HepG2 (cell line): Measurements from ENCODE around the gene MPHOSPH8. TPM values are rescaled to one million over a fixed set of nuclear protein-coding genes. Genes with fewer than 3 reads are reported as not detected.
A peak's percentile ranks its signal among the peaks of the same experiment; 100 is the strongest.

ENCODE experiments used
- KMT2A ChIP-seq: sonication (generic); formaldehyde crosslinking; IDR thresholded peaks from 2 replicates; pipeline ENCODE4 v1.4.0; 2020; ENCODE audit warnings: missing genetic modification reagents
- NFE2 ChIP-seq: sonication (generic); formaldehyde crosslinking; IDR thresholded peaks from 2 replicates; pipeline ENCODE4 v1.4.0; 2020; ENCODE audit warnings: missing genetic modification reagents
- NRL ChIP-seq: sonication (generic); formaldehyde crosslinking; IDR thresholded peaks from 2 replicates; pipeline ENCODE4 v1.5.0; 2020; ENCODE audit warnings: missing genetic modification reagents, mild to moderate bottlenecking, moderate library complexity, borderline replicate concordance
- TAF1 ChIP-seq: sonication (generic); formaldehyde crosslinking; IDR thresholded peaks from 2 replicates; pipeline ENCODE4 v1.4.0; 2020; ENCODE audit warnings: missing genetic modification reagents
- TARDBP ChIP-seq: sonication (generic); formaldehyde crosslinking; IDR thresholded peaks from 2 replicates; pipeline ENCODE4 v1.8.0; 2022; ENCODE audit warnings: mild to moderate bottlenecking, missing genetic modification reagents
- TEAD3 ChIP-seq: optimal IDR thresholded peaks from 2 replicates; pipeline ENCODE3; 2016; ENCODE audit warnings: borderline replicate concordance
- YY1 ChIP-seq: IDR thresholded peaks from 2 replicates; pipeline ENCODE4 v1.6.1; 2011; ENCODE audit warnings: low read length, low read depth, moderate library complexity, mild to moderate bottlenecking; ENCODE audit not compliant: insufficient read depth, insufficient replicate concordance
- ZNF282 ChIP-seq: fragments of 450-650 bp; IDR thresholded peaks from 2 replicates; pipeline ENCODE4 v1.6.1; 2018; ENCODE audit not compliant: partially characterized antibody
- ZNF543 ChIP-seq: sonication (generic); formaldehyde crosslinking; IDR thresholded peaks from 2 replicates; pipeline ENCODE4 v1.4.0; 2020; ENCODE audit warnings: mild to moderate bottlenecking, missing genetic modification reagents
- ZNF720 ChIP-seq: sonication (generic); formaldehyde crosslinking; IDR thresholded peaks from 2 replicates; pipeline ENCODE4 v1.4.0; 2020; ENCODE audit warnings: missing genetic modification reagents
- polyA plus RNA-seq, 8 experiments: library from polyadenylated mRNA; depleted of rRNA in 3 of 8; stranded (reverse) in 7 of 8; unstranded in 1 of 8; fragments of >200 nt; fragmentation: Illumina TruSeq in 4 of 8; extraction: Trizol in 4 of 8; gene quantifications; 2 replicates each; pipeline versions ENCODE4 v1.2.1 to v1.2.3, GENCODE V29; 2011 to 2016; ENCODE audit warnings: low read depth in 4 of 8, missing spikeins in 1 of 8, mixed read lengths in 1 of 8; ENCODE audit not compliant: insufficient read depth in 1 of 8
- total RNA-seq, 5 experiments: library from RNA; depleted of rRNA; stranded (reverse); fragments of >200 nt; fragmentation: Illumina TruSeq; extraction: Trizol; gene quantifications; 2 replicates each; pipeline ENCODE4 v1.2.3, GENCODE V29; 2016; ENCODE audit warnings: low read depth in 1 of 5
- TF ChIP-seq, protein P1 (sequence below): sonication (generic); formaldehyde crosslinking; IDR thresholded peaks from 2 replicates; pipeline ENCODE4 v1.9.0; 2021; ENCODE audit warnings: mild to moderate bottlenecking, missing genetic modification reagents
- TF ChIP-seq, protein P2 (sequence below): sonication (generic); formaldehyde crosslinking; IDR thresholded peaks from 2 replicates; pipeline ENCODE4 v1.4.0; 2020; ENCODE audit warnings: missing genetic modification reagents, borderline replicate concordance
- TF ChIP-seq, protein P3 (sequence below): sonication (generic); formaldehyde crosslinking; IDR thresholded peaks from 2 replicates; pipeline ENCODE4 v1.8.1; 2023; ENCODE audit warnings: missing genetic modification reagents, inconsistent platforms, borderline replicate concordance
- TF ChIP-seq, protein P4 (sequence below): IDR thresholded peaks from 2 replicates; pipeline ENCODE4 v1.6.1; 2016; ENCODE audit warnings: control low read depth

The MPHOSPH8 gene
- total and polyA plus RNA-seq, 2 of the 13 experiments (the other 11 are each of a cell fraction or from before 2014, with no cell fraction given): 17.3 to 20.9 TPM

DNA sequence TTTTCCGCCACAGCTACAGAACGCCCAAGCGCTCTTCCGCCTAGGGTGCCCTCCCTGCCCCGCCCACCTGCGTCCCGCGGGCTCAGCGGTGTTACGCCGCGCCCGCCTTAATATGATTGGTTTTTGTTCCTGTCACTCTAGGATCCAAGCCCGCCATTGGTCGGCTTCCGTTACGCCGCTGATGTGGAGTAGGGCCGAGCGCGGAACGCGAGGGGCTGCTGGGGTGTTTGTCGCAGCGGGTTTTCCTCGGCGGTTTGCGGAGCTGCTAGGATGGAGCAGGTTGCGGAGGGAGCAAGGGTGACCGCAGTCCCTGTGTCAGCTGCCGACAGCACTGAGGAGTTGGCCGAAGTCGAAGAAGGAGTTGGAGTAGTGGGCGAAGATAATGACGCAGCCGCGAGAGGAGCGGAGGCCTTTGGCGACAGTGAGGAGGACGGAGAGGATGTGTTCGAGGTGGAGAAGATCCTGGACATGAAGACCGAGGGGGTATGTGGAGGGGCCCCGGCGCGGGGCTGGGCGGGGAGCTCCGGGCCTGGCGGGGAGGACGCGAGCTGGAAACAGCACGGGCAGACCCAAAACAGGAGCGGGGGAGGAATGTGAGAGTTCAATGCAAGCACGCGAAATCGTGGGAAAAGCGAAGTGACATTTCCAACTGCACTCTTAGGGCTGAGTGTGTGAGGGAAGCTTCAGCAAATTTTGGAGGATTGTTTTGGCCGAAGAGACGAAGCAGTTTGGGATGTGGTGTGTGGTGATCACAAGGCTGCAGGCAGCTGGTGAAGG, at the start of gene MPHOSPH8 (continued):
- TF ChIP-seq ZNF720 (CRISPR knock-in tag) (no peak), NRL (CRISPR knock-in tag) (peak; percentile 85), ZNF282 (no peak), NFE2 (CRISPR knock-in tag) (no peak), KMT2A (peak; percentile 67; the same call in 1 of the 2 replicates), TAF1 (CRISPR knock-in tag) (peak; percentile 76), TARDBP (CRISPR knock-in tag) (no peak; the same call in 1 of the 2 replicates), YY1 (peak; percentile 14), ZNF543 (CRISPR knock-in tag) (peak; percentile 82), TEAD3 (CRISPR knock-in tag) (peak; percentile 53)
- TF ChIP-seq, protein P1, sequence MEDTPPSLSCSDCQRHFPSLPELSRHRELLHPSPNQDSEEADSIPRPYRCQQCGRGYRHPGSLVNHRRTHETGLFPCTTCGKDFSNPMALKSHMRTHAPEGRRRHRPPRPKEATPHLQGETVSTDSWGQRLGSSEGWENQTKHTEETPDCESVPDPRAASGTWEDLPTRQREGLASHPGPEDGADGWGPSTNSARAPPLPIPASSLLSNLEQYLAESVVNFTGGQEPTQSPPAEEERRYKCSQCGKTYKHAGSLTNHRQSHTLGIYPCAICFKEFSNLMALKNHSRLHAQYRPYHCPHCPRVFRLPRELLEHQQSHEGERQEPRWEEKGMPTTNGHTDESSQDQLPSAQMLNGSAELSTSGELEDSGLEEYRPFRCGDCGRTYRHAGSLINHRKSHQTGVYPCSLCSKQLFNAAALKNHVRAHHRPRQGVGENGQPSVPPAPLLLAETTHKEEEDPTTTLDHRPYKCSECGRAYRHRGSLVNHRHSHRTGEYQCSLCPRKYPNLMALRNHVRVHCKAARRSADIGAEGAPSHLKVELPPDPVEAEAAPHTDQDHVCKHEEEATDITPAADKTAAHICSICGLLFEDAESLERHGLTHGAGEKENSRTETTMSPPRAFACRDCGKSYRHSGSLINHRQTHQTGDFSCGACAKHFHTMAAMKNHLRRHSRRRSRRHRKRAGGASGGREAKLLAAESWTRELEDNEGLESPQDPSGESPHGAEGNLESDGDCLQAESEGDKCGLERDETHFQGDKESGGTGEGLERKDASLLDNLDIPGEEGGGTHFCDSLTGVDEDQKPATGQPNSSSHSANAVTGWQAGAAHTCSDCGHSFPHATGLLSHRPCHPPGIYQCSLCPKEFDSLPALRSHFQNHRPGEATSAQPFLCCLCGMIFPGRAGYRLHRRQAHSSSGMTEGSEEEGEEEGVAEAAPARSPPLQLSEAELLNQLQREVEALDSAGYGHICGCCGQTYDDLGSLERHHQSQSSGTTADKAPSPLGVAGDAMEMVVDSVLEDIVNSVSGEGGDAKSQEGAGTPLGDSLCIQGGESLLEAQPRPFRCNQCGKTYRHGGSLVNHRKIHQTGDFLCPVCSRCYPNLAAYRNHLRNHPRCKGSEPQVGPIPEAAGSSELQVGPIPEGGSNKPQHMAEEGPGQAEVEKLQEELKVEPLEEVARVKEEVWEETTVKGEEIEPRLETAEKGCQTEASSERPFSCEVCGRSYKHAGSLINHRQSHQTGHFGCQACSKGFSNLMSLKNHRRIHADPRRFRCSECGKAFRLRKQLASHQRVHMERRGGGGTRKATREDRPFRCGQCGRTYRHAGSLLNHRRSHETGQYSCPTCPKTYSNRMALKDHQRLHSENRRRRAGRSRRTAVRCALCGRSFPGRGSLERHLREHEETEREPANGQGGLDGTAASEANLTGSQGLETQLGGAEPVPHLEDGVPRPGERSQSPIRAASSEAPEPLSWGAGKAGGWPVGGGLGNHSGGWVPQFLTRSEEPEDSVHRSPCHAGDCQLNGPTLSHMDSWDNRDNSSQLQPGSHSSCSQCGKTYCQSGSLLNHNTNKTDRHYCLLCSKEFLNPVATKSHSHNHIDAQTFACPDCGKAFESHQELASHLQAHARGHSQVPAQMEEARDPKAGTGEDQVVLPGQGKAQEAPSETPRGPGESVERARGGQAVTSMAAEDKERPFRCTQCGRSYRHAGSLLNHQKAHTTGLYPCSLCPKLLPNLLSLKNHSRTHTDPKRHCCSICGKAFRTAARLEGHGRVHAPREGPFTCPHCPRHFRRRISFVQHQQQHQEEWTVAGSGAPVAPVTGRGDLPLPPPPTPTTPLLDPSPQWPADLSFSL (CRISPR knock-in tag): peak; percentile 61; the same call in 1 of the 2 replicates
- TF ChIP-seq, protein P2, sequence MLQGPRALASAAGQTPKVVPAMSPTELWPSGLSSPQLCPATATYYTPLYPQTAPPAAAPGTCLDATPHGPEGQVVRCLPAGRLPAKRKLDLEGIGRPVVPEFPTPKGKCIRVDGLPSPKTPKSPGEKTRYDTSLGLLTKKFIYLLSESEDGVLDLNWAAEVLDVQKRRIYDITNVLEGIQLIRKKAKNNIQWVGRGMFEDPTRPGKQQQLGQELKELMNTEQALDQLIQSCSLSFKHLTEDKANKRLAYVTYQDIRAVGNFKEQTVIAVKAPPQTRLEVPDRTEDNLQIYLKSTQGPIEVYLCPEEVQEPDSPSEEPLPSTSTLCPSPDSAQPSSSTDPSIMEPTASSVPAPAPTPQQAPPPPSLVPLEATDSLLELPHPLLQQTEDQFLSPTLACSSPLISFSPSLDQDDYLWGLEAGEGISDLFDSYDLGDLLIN: no peak
- TF ChIP-seq, protein P3, sequence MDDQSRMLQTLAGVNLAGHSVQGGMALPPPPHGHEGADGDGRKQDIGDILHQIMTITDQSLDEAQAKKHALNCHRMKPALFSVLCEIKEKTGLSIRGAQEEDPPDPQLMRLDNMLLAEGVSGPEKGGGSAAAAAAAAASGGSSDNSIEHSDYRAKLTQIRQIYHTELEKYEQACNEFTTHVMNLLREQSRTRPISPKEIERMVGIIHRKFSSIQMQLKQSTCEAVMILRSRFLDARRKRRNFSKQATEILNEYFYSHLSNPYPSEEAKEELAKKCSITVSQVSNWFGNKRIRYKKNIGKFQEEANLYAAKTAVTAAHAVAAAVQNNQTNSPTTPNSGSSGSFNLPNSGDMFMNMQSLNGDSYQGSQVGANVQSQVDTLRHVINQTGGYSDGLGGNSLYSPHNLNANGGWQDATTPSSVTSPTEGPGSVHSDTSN (CRISPR knock-in tag): peak; percentile 83; the same call in 1 of the 2 replicates
- TF ChIP-seq, protein P4, sequence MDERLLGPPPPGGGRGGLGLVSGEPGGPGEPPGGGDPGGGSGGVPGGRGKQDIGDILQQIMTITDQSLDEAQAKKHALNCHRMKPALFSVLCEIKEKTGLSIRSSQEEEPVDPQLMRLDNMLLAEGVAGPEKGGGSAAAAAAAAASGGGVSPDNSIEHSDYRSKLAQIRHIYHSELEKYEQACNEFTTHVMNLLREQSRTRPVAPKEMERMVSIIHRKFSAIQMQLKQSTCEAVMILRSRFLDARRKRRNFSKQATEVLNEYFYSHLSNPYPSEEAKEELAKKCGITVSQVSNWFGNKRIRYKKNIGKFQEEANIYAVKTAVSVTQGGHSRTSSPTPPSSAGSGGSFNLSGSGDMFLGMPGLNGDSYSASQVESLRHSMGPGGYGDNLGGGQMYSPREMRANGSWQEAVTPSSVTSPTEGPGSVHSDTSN: peak; percentile 96
